HEK293T (cell line): Measurements from ENCODE around the gene OGFOD2.

Experiments
- ARNT ChIP-seq: fragments of 450-650 bp; IDR thresholded peaks from 2 replicates; pipeline ENCODE4 v1.6.1; 2017; ENCODE audit warnings: mild to moderate bottlenecking
- BHLHE40 ChIP-seq: fragments of 450-650 bp; IDR thresholded peaks from 2 replicates; pipeline ENCODE4 v1.6.1; 2016; ENCODE audit warnings: mild to moderate bottlenecking, moderate library complexity, borderline replicate concordance
- FOXK2 ChIP-seq: fragments of 450-650 bp; IDR thresholded peaks from 2 replicates; pipeline ENCODE4 v1.6.1; 2016; ENCODE audit warnings: mild to moderate bottlenecking
- FOXM1 ChIP-seq: fragments of 450-650 bp; IDR thresholded peaks from 2 replicates; pipeline ENCODE4 v1.6.1; 2017; ENCODE audit warnings: mild to moderate bottlenecking, borderline replicate concordance
- HDGF ChIP-seq: fragments of 450-650 bp; IDR thresholded peaks from 2 replicates; pipeline ENCODE4 v1.6.1; 2017; ENCODE audit warnings: antibody characterized with exemption, borderline replicate concordance
- SP1 ChIP-seq: fragments of 450-650 bp; IDR thresholded peaks from 2 replicates; pipeline ENCODE4 v1.6.1; 2017
- SUZ12 ChIP-seq: fragments of 450-650 bp; IDR thresholded peaks from 2 replicates; pipeline ENCODE4 v1.6.1; 2016; ENCODE audit warnings: mild to moderate bottlenecking
- TARDBP ChIP-seq: fragments of 450-650 bp; IDR thresholded peaks from 2 replicates; pipeline ENCODE4 v1.6.1; 2016
- ZNF384 ChIP-seq: fragments of 450-650 bp; IDR thresholded peaks from 2 replicates; pipeline ENCODE4 v1.6.1; 2016

DNA sequence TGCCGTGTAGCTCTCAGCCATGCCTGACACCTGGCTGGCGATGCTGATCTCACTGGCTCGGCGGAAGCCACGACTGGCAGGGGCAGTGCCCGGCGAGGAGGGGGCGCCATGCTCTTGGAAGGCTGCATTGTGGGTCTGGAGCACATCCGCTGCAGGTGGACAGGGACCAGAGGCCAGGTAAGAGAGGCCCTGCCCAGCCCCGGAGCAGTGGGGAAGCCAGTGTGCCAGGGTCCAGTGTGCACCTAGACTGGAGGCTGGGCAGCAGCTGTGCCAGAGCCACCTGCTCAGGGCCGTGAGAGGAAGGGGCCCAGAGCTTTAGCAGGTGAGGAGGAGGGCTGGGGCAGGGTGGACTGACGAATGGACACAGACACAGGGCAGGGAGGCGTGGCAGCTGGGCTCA is 15.5 kb downstream of the OGFOD2 start:
- TF ChIP-seq FOXM1, result no peak
- TF ChIP-seq TARDBP, result no peak
- TF ChIP-seq HDGF, result no peak
- no peak for TF ChIP-seq SP1
- no peak for TF ChIP-seq BHLHE40
- no peak for TF ChIP-seq FOXK2
- TF ChIP-seq SUZ12, result no peak
- no peak for TF ChIP-seq ARNT
- TF ChIP-seq ZNF384, result no peak
